HG02610 (cell line): ENCODE data around the gene UBXN11.

Experiments
- ATAC-seq: cut with Tn5 transposase; IDR thresholded peaks from one replicate; pipeline ENCODE4 v1.9.1; 2021; ENCODE audit warnings: mild to moderate bottlenecking, moderate library complexity; ENCODE audit not compliant: unreplicated experiment

Gene UBXN11

GRCh38 chr1:26288311-26288941 lies 18.0 kb downstream of the UBXN11 start:
- no peak for ATAC-seq

GRCh38 chr1:26287811-26288210 lies 18.6 kb downstream of the UBXN11 start:
- ATAC-seq, result no peak

- ATAC-seq, result peak; percentile 49
These were observed 19.3 kb downstream of the UBXN11 start for GRCh38 chr1:26287033-26287711.

GRCh38 chr1:26286064-26286416 lies 20.4 kb downstream of the UBXN11 start:
- no peak for ATAC-seq

GRCh38 chr1:26285366-26286063 lies 20.9 kb downstream of the UBXN11 start:
- ATAC-seq, result no peak

GRCh38 chr1:26284597-26285347 lies 21.7 kb downstream of the UBXN11 start:
- peak; percentile 32 for ATAC-seq

- ATAC-seq, result no peak
These were observed 22.4 kb downstream of the UBXN11 start for GRCh38 chr1:26283871-26284596.

GRCh38 chr1:26283279-26283853 lies 23.1 kb downstream of the UBXN11 start:
- ATAC-seq, result no peak

GRCh38 chr1:26282401-26282918 lies 24.0 kb downstream of the UBXN11 start:
- ATAC-seq, result no peak

GRCh38 chr1:26281971-26282370 lies 24.5 kb downstream of the UBXN11 start:
- ATAC-seq, result no peak

- no peak for ATAC-seq
These were observed 25.1 kb downstream of the UBXN11 start for GRCh38 chr1:26281091-26281958.

- no peak for ATAC-seq
These were observed 25.9 kb downstream of the UBXN11 start for GRCh38 chr1:26280333-26281042.

- ATAC-seq, result peak; percentile 70
These were observed 26.7 kb downstream of the UBXN11 start, which contains the start of gene SH3BGRL3 for GRCh38 chr1:26279456-26280332. TSS of gene SH3BGRL3 (plus strand) at chr1:26280086. CDS start at chr1:26280156, 70 bp downstream.

- ATAC-seq, result no peak
These were observed 27.5 kb downstream of the UBXN11 start for GRCh38 chr1:26278724-26279455.

GRCh38 chr1:26278303-26278702 lies 28.1 kb downstream of the UBXN11 start:
- ATAC-seq, result no peak

- no peak for ATAC-seq
These were observed 28.7 kb downstream of the UBXN11 start for GRCh38 chr1:26277719-26278118.

GRCh38 chr1:26277261-26277661 lies 29.2 kb downstream of the UBXN11 start:
- ATAC-seq, result no peak
